ENCODE results near the gene FOXO1.
"Not testable (repeated sequence)": the region's sequence is repeated elsewhere in the genome, so short reads cannot be mapped to it uniquely, and the experiment has no call there.

FOXO1 gene

DNA sequence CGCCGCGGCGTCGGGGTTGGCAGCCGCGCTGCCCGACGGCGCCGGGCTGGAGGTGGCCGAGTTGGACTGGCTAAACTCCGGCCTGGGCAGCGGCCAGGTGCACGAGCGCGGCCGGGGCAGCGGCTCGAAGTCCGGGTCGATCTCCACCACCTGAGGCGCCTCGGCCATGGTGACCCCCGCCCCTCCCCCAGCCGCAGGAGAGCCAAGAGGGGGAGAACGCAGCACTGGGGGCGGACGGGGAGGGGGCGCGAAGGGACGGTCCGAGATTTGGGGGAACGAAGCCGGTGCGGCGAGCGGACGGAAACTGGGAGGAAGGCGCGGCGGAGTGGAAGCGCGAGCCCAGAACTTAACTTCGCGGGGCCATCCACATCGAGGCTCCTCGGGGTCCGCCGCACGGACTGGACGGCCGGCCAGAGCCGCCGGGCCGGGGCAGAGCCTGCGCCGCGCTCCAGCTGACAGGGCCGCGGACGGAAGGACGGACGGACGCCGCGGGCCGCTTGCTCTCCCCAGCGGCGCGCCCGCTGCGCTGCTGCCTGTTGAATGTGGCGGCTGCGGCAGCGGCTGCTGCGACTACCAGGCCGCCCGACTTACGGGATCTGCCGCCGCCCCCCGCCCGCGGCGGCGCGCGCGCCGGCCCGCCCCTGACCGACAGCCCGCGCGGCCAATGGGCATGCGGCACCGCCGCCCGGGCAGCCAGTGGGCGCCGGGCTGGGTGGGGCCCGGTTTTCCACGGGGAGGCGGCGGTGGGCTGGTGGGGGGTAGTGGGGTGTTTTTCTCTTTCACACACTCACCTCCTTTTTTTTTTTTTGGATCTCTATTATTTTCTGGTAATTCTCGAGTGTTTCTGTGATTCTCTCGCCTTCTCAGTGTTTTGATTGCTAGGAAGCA lies at the start of gene FOXO1:
FOXO1 (minus strand) TSS at position 597 of the 888 bp plus-strand sequence; CDS start at position 168, 429 bp downstream.
- ChIA-PET POLR2A (no interaction called here), CTCF (interaction anchor here (1.1 kb wide), 1 partner anchor 596 kb away, joined by 4 read pairs; no protein-coding TSS in a partner anchor)
- H3K4me3 ChIP-seq (ENCODE audit: low read depth, low read length): peak within 1 kb of the TSS; percentile 67
- TF ChIP-seq, protein P1, sequence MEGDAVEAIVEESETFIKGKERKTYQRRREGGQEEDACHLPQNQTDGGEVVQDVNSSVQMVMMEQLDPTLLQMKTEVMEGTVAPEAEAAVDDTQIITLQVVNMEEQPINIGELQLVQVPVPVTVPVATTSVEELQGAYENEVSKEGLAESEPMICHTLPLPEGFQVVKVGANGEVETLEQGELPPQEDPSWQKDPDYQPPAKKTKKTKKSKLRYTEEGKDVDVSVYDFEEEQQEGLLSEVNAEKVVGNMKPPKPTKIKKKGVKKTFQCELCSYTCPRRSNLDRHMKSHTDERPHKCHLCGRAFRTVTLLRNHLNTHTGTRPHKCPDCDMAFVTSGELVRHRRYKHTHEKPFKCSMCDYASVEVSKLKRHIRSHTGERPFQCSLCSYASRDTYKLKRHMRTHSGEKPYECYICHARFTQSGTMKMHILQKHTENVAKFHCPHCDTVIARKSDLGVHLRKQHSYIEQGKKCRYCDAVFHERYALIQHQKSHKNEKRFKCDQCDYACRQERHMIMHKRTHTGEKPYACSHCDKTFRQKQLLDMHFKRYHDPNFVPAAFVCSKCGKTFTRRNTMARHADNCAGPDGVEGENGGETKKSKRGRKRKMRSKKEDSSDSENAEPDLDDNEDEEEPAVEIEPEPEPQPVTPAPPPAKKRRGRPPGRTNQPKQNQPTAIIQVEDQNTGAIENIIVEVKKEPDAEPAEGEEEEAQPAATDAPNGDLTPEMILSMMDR (IDR thresholded peaks at IDR 0.05; ENCODE audit: insufficient read depth, low read length, missing control alignments): no peak
- no peak for DNase-seq (ENCODE audit: low read depth, low spot score)

DNA sequence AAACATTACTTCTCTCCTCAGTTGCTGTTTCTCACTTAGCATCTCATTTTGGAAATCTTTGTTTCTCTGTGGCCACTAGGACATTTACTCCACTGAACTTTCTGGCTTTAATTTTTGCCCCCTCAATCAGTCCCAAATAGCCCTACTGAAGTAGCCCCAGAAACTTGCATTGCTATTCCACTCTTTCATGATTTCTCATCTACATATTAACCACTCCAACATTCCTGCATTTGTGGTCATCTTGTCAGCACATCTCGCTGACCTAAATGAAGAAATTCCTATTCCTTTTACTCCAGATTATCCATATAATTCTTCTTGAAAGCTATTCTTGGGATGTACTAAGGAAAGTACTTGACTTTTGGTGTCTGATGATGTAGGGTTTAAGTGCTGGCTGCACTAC lies 48.0 kb upstream of the FOXO1 start:
- DNase-seq (ENCODE audit: low read depth, low spot score); POLR2A ChIA-PET; H3K4me3 ChIP-seq (ENCODE audit: low read depth, low read length); CTCF ChIA-PET: not testable (repeated sequence)

GRCh38 chr13:40706439-40706838 lies 40.0 kb upstream of the FOXO1 start:
- CTCF ChIA-PET: no interaction called here
- TF ChIP-seq, protein P1 (IDR thresholded peaks at IDR 0.05; ENCODE audit: insufficient read depth, low read length, missing control alignments): no peak
- POLR2A ChIA-PET: no interaction called here
- H3K4me3 ChIP-seq (ENCODE audit: low read depth, low read length): no peak overlapping the region
- no peak for DNase-seq (ENCODE audit: low read depth, low spot score)

GRCh38 chr13:40697711-40698110 lies 31.3 kb upstream of the FOXO1 start:
- ChIA-PET POLR2A (no interaction called here), CTCF (no interaction called here)
- DNase-seq (ENCODE audit: low read depth, low spot score): no peak
- no peak overlapping the region for H3K4me3 ChIP-seq (ENCODE audit: low read depth, low read length)
- TF ChIP-seq, protein P1 (IDR thresholded peaks at IDR 0.05; ENCODE audit: insufficient read depth, low read length, missing control alignments): no peak

DNA sequence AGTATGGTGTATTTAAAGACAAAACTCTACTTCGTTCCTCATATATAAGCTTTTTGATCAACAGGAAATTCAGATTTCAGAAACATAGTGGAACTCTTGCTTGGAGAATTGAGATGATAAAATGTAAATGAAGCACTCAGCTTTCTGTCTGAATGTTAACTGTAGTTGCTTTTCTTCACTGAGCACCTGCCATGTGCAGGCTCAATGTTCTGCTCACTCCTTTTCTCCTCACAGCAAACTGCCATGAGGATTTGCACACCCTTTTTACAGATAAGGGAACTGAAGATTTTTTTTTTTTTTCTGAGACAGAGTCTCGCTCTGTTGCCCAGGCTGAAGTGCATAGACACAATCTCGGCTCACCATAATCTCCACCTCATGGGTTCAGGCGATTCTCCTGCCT lies 28.0 kb upstream of the FOXO1 start:
- CTCF ChIA-PET: interaction anchor here (0.7 to 1.0 kb wide), 2 partner anchors 10 to 12 kb away, joined by 3 read pairs; no protein-coding TSS in a partner anchor
- POLR2A ChIA-PET: no interaction called here

DNA sequence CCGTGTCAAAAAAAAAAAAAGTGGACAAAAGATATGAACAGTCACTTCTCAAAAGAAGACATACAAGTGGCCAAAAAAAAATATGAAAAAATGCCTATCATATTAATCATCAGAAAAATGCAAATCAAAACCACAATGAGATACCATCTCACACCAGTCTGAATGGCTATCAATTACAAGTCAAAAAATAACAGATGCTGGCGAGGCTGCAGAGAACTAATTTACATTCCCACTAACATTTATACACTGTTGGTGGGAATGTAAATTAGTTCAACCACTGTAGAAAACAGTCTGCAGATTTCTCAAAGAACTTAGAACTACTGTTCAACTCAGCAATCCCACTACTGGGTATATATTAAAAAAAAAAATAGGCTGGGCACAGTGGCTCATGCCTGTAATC lies 26.5 kb upstream of the FOXO1 start:
- POLR2A ChIA-PET: no interaction called here

More for the DNA sequence above, 28.0 kb upstream of the FOXO1 start:
- no peak for DNase-seq (ENCODE audit: low read depth, low spot score)
- no peak overlapping the region for H3K4me3 ChIP-seq (ENCODE audit: low read depth, low read length)
- TF ChIP-seq, protein P1 (IDR thresholded peaks at IDR 0.05; ENCODE audit: insufficient read depth, low read length, missing control alignments): no peak

More for the DNA sequence above, 26.5 kb upstream of the FOXO1 start:
- TF ChIP-seq, protein P1 (IDR thresholded peaks at IDR 0.05; ENCODE audit: insufficient read depth, low read length, missing control alignments): no peak
- DNase-seq (ENCODE audit: low read depth, low spot score): no peak
- H3K4me3 ChIP-seq (ENCODE audit: low read depth, low read length): no peak overlapping the region
- CTCF ChIA-PET: no interaction called here
